Liver (tissue), 9 donors: Measurements from ENCODE around the gene NCOR1. TPM values are rescaled to one million over a fixed set of nuclear protein-coding genes. Genes with fewer than 3 reads are reported as not detected.

Experiments used
- DNase-seq: peaks from one replicate; pipeline ENCODE4 v3.0.0-alpha.2; 2017; ENCODE audit warnings: low spot score
- H3K27ac ChIP-seq, 2 donors: one replicate each; pipeline ENCODE4 v1.7.0; 2013; ENCODE audit warnings: inconsistent platforms in 2 of 2, low read length in 2 of 2, control low read depth in 1 of 2, low read depth in 1 of 2, mild to moderate bottlenecking in 1 of 2
- H3K27me3 ChIP-seq, 4 donors: one replicate each; pipeline versions ENCODE4 v1.6.1 to v1.7.0; 2013; ENCODE audit warnings: low read length in 3 of 4, inconsistent platforms in 1 of 4, mild to moderate bottlenecking in 1 of 4, moderate library complexity in 1 of 4; ENCODE audit not compliant: control insufficient read depth in 4 of 4, insufficient read depth in 4 of 4
- H3K36me3 ChIP-seq, 4 donors: one replicate each; pipeline versions ENCODE4 v1.6.1 to v1.7.0; 2013; ENCODE audit warnings: low read length in 3 of 4, mild to moderate bottlenecking in 3 of 4, low read depth in 1 of 4, moderate library complexity in 1 of 4; ENCODE audit not compliant: control insufficient read depth in 4 of 4, insufficient read depth in 3 of 4
- H3K4me1 ChIP-seq, 4 donors: one replicate each; pipeline versions ENCODE4 v1.6.1 to v1.7.0; 2013; ENCODE audit warnings: low read length in 3 of 4, mild to moderate bottlenecking in 3 of 4, moderate library complexity in 1 of 4; ENCODE audit not compliant: control insufficient read depth in 4 of 4, insufficient read depth in 4 of 4
- H3K4me3 ChIP-seq, 3 donors: one replicate each; pipeline versions ENCODE4 v1.6.1 to v1.7.0; 2013; ENCODE audit warnings: low read length in 3 of 3, control low read depth in 1 of 3, low read depth in 1 of 3, mild to moderate bottlenecking in 1 of 3
- H3K9ac ChIP-seq, 2 donors: one replicate each; pipeline ENCODE4 v1.7.0; 2013; ENCODE audit warnings: low read length in 2 of 2, mild to moderate bottlenecking in 2 of 2, moderate library complexity in 2 of 2, control low read depth in 1 of 2, low read depth in 1 of 2
- H3K9me3 ChIP-seq, 4 donors: one replicate each; pipeline versions ENCODE4 v1.6.1 to v1.7.0; 2013; ENCODE audit warnings: low read length in 3 of 4; ENCODE audit not compliant: control insufficient read depth in 4 of 4
- EGR1 ChIP-seq, 2 donors: IDR thresholded peaks; 2 replicates each; pipeline ENCODE4 v1.6.1; 2016 to 2018; ENCODE audit warnings: antibody characterized with exemption in 2 of 2, low read depth in 2 of 2
- FOXA2 ChIP-seq: IDR thresholded peaks from 2 replicates; pipeline ENCODE4 v1.6.1; 2016; ENCODE audit warnings: antibody characterized with exemption
- HNF4A ChIP-seq, 2 donors: conservative IDR thresholded peaks; 2 replicates each; pipeline ENCODE4 v1.6.1; 2016; ENCODE audit warnings: antibody characterized with exemption in 2 of 2, mild to moderate bottlenecking in 2 of 2
- HNF4G ChIP-seq: IDR thresholded peaks from 2 replicates; pipeline ENCODE4 v1.6.1; 2016; ENCODE audit warnings: antibody characterized with exemption
- JUND ChIP-seq, 2 donors: IDR thresholded peaks; 2 replicates each; pipeline ENCODE4 v1.6.1; 2016; ENCODE audit warnings: antibody characterized with exemption in 2 of 2
- RXRA ChIP-seq, 2 donors: IDR thresholded peaks; 2 replicates each; pipeline ENCODE4 v1.6.1; 2017 to 2018; ENCODE audit warnings: antibody characterized with exemption in 2 of 2, mild to moderate bottlenecking in 1 of 2
- SP1 ChIP-seq: IDR thresholded peaks from 2 replicates; pipeline ENCODE4 v1.6.1; 2018; ENCODE audit warnings: antibody characterized with exemption, mild to moderate bottlenecking
- TAF1 ChIP-seq: conservative IDR thresholded peaks from 2 replicates; pipeline ENCODE4 v1.6.1; 2016; ENCODE audit warnings: antibody characterized with exemption, mild to moderate bottlenecking
- YY1 ChIP-seq: IDR thresholded peaks from 2 replicates; pipeline ENCODE4 v1.6.1; 2016; ENCODE audit warnings: antibody characterized with exemption, mild to moderate bottlenecking
- WGBS: extraction: QIAGEN DNeasy Blood & Tissue Kit; methylation state at CpG from one replicate; pipeline ENCODE4 v1.1.7; 2013; 5-methylcytosine and 5-hydroxymethylcytosine counted together
- polyA plus RNA-seq, 2 donors: library from polyadenylated mRNA; stranded (reverse) in 1 of 2; unstranded in 1 of 2; fragments of 200-250 nt in 1 of 2; fragments of >200 nt in 1 of 2; fragmentation: Nextera tagmentation in 1 of 2; extraction: Ambion mirVana in 1 of 2; gene quantifications; one replicate each; pipeline versions ENCODE4 v1.2.1 to v1.2.3, GENCODE V29; 2013 to 2015
- total RNA-seq, 2 donors: library from RNA; depleted of rRNA; stranded (reverse); fragments of >200 nt; gene quantifications; one replicate each; pipeline ENCODE4 v1.2.3, GENCODE V29; 2014
- TF ChIP-seq, protein P1 (sequence below): IDR thresholded peaks from 2 replicates; pipeline ENCODE4 v1.6.1; 2016; ENCODE audit warnings: antibody characterized with exemption
- TF ChIP-seq, protein P2 (sequence below): IDR thresholded peaks from 2 replicates; pipeline ENCODE4 v1.6.1; 2016; ENCODE audit warnings: antibody characterized with exemption, mild to moderate bottlenecking
- TF ChIP-seq, protein P3 (sequence below): IDR thresholded peaks from 2 replicates; pipeline ENCODE4 v1.6.1; 2016; ENCODE audit warnings: antibody characterized with exemption
- TF ChIP-seq, protein P4 (sequence below): fragments of 150-350 bp; IDR thresholded peaks from 2 replicates; pipeline ENCODE4 v1.5.1; 2017; ENCODE audit warnings: improper control_type of control experiment, low read depth, low read length; ENCODE audit not compliant: missing input control
- TF ChIP-seq, protein P5 (sequence below): IDR thresholded peaks from 2 replicates; pipeline ENCODE4 v1.6.1; 2016; ENCODE audit warnings: antibody characterized with exemption
- donor health status: healthy.
- donor health status: healthy.
- donor health status: healthy.
- donor health status: healthy.
- donor health status: healthy.

The NCOR1 gene
- total and polyA plus RNA-seq, 4 donors: 23.6 to 94.8 (median 77.0) TPM

DNA sequence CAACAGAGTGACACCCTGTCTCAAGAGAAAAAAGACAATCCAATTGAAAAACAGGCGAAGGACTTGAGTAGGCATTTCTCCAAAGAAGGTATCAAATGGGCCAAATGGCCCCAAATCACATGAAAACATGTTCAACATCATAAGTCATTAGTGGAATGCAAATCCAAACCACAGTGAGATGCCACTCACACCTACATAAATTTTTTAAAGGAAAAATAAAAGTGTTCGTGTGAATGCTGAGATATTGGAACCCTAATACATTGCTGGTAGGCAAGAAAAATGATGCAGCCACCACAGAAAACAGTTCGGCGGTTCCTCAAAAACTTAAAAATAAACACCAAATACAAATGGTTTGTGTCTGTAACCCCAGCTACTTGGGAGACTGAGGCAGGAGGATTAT is 46.9 kb upstream of the NCOR1 start:
- H3K9ac ChIP-seq: no peak overlapping the region
- H3K27me3 ChIP-seq: no peaks in the 10 kb centered on the region
- 97% methylated on average over 4 of the region's 4 CpGs for WGBS
- TF ChIP-seq EGR1 (IDR thresholded peaks at IDR 0.05; ENCODE audit: low read depth in 2 of 2) (no peak), FOXA2 (no peak), HNF4A (conservative IDR thresholded peaks at IDR 0.05) (no peak), HNF4G (no peak), TAF1 (no peak), RXRA (IDR thresholded peaks at IDR 0.05) (no peak), YY1 (no peak)
- TF ChIP-seq, protein P1, sequence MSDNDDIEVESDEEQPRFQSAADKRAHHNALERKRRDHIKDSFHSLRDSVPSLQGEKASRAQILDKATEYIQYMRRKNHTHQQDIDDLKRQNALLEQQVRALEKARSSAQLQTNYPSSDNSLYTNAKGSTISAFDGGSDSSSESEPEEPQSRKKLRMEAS: no peak
- TF ChIP-seq, protein P2, sequence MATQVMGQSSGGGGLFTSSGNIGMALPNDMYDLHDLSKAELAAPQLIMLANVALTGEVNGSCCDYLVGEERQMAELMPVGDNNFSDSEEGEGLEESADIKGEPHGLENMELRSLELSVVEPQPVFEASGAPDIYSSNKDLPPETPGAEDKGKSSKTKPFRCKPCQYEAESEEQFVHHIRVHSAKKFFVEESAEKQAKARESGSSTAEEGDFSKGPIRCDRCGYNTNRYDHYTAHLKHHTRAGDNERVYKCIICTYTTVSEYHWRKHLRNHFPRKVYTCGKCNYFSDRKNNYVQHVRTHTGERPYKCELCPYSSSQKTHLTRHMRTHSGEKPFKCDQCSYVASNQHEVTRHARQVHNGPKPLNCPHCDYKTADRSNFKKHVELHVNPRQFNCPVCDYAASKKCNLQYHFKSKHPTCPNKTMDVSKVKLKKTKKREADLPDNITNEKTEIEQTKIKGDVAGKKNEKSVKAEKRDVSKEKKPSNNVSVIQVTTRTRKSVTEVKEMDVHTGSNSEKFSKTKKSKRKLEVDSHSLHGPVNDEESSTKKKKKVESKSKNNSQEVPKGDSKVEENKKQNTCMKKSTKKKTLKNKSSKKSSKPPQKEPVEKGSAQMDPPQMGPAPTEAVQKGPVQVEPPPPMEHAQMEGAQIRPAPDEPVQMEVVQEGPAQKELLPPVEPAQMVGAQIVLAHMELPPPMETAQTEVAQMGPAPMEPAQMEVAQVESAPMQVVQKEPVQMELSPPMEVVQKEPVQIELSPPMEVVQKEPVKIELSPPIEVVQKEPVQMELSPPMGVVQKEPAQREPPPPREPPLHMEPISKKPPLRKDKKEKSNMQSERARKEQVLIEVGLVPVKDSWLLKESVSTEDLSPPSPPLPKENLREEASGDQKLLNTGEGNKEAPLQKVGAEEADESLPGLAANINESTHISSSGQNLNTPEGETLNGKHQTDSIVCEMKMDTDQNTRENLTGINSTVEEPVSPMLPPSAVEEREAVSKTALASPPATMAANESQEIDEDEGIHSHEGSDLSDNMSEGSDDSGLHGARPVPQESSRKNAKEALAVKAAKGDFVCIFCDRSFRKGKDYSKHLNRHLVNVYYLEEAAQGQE: no peak
- TF ChIP-seq, protein P3, sequence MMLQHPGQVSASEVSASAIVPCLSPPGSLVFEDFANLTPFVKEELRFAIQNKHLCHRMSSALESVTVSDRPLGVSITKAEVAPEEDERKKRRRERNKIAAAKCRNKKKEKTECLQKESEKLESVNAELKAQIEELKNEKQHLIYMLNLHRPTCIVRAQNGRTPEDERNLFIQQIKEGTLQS: no peak
- TF ChIP-seq, protein P4, sequence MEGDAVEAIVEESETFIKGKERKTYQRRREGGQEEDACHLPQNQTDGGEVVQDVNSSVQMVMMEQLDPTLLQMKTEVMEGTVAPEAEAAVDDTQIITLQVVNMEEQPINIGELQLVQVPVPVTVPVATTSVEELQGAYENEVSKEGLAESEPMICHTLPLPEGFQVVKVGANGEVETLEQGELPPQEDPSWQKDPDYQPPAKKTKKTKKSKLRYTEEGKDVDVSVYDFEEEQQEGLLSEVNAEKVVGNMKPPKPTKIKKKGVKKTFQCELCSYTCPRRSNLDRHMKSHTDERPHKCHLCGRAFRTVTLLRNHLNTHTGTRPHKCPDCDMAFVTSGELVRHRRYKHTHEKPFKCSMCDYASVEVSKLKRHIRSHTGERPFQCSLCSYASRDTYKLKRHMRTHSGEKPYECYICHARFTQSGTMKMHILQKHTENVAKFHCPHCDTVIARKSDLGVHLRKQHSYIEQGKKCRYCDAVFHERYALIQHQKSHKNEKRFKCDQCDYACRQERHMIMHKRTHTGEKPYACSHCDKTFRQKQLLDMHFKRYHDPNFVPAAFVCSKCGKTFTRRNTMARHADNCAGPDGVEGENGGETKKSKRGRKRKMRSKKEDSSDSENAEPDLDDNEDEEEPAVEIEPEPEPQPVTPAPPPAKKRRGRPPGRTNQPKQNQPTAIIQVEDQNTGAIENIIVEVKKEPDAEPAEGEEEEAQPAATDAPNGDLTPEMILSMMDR: no peak
- no peaks in the 10 kb centered on the region for H3K36me3 ChIP-seq
- no peak for DNase-seq
- H3K4me1 ChIP-seq: no peaks in the 10 kb centered on the region
- no peak overlapping the region for H3K27ac ChIP-seq
- no peak overlapping the region for H3K4me3 ChIP-seq
- H3K9me3 ChIP-seq: no peaks in the 10 kb centered on the region

DNA sequence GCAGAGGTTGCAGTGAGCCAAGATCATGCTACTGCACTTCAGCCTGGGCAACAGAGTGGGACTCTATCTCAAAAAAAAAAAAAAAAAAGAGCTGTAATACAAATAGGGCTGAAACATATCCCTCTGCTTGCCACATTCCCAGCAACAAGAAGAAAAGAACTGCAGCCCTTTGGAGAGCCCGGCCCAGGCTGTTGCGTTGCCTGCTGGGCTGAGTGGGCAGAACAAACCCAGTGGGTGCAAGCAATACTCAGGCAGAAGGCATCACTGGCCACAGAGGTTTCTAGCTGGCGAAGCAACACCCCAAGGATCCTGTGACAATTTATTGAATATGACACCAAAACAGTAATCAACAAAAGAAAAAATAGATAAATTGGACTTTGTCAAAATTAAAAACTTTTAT is 45.7 kb upstream of the NCOR1 start:
- Histone ChIP-seq H3K27me3 (no peaks in the 10 kb centered on the region), H3K4me1 (peaks cover 0 to 3% (median 3%) of the 10 kb centered on the region in 4 donors), H3K4me3 (no peak overlapping the region), H3K27ac (no peak overlapping the region), H3K9me3 (no peaks in the 10 kb centered on the region), H3K36me3 (no peaks in the 10 kb centered on the region), H3K9ac (no peak overlapping the region)
- 92% methylated on average over 3 of the region's 3 CpGs for WGBS
- no peak for DNase-seq
- TF ChIP-seq FOXA2 (no peak), YY1 (no peak)

DNA sequence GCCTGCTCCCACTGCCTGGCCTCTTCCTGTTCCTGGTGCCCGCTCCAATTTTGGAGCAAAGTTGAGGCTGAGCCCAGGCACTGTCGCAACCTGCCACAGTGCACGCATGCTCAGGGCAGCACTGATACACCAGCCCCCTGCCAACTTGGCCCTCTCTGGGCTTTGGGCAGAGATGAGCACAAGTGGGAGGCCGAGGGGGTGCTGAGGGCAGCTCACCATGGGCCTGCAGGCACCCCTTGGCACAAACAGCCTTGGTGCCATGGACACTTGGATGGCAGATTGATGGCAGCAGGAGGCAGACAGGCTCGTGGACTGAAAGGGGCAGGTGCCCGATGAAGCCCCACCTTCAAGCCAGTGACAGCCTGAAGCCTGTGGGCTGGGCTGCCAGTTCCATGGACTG is 44.6 kb upstream of the NCOR1 start:
- H3K9ac ChIP-seq: no peak overlapping the region
- TF ChIP-seq JUND (IDR thresholded peaks at IDR 0.05) (no peak), YY1 (no peak), EGR1 (IDR thresholded peaks at IDR 0.05; ENCODE audit: low read depth in 2 of 2) (no peak), HNF4G (no peak), SP1 (no peak)
- TF ChIP-seq, protein P5, sequence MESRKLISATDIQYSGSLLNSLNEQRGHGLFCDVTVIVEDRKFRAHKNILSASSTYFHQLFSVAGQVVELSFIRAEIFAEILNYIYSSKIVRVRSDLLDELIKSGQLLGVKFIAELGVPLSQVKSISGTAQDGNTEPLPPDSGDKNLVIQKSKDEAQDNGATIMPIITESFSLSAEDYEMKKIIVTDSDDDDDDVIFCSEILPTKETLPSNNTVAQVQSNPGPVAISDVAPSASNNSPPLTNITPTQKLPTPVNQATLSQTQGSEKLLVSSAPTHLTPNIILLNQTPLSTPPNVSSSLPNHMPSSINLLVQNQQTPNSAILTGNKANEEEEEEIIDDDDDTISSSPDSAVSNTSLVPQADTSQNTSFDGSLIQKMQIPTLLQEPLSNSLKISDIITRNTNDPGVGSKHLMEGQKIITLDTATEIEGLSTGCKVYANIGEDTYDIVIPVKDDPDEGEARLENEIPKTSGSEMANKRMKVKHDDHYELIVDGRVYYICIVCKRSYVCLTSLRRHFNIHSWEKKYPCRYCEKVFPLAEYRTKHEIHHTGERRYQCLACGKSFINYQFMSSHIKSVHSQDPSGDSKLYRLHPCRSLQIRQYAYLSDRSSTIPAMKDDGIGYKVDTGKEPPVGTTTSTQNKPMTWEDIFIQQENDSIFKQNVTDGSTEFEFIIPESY: no peak
- no peak overlapping the region for H3K27ac ChIP-seq
- H3K9me3 ChIP-seq: no peaks in the 10 kb centered on the region
- WGBS: 94% methylated on average over 6 of the region's 6 CpGs
- no peaks in the 10 kb centered on the region for H3K27me3 ChIP-seq
- peaks cover 0 to 15% (median 12%) of the 10 kb centered on the region in 4 donors for H3K4me1 ChIP-seq
- no peaks in the 10 kb centered on the region for H3K36me3 ChIP-seq
- DNase-seq: no peak
- no peak overlapping the region for H3K4me3 ChIP-seq
